Activated CD4-positive, alpha-beta T cell treated with anti-CD3 and anti-CD28 coated beads, Interleukin-2, amount 50 U/mL, for 1 hour (primary cell): ENCODE results near the gene DLST.

Source experiments
- DNase-seq: peaks from one replicate; pipeline ENCODE4 v3.0.0-alpha.2; 2020

DLST gene

DNA sequence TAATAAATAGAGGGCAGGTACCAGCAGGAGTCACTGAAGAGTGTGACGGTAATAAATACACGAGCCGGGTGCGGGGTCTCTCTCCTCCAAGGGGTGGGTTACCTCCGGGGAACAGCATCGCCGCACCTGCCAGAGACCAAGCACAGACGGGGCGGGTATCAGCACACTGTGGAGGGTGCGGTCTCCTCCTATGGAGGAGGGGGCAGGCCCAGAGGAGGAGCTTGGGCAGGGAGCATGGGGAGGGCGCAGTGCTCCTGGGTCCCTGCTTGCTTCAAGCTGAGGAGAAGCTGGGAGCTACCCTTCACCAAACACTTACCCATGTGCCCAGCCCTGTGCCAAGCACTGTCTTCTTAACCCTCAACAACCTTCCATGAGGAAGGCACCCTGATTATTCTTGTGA is 60.9 kb downstream of the DLST start:
- DNase-seq, result no peak

DNA sequence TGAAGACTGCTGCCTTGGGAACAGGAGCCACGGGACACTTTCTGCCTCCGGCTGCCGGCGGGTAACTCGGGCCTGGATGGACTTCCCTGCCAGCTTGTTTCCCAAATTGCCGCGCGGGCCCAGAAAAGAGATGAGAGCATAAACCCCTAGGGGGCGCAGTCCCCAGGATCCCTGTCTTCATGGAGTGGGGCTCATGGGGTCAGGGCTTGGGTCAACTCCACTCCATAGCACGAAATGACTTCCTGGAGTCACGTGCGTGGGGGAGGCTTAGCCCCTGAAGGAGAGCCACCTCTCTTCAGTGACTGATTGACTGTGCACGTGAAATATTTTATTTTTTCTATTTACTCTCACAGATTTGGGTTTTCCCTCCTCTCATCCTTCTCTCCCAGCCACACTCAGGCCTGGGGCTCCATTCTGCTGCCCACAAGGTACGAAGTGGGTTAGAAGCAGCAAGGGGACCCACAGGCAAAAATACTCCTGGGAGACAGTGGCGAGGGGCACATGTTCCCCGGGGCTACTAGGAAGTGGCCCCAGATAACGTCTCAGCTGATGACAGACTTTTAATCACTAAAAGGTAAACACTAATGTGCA is 63.6 kb downstream of the DLST start:
- DNase-seq, result no peak

DNA sequence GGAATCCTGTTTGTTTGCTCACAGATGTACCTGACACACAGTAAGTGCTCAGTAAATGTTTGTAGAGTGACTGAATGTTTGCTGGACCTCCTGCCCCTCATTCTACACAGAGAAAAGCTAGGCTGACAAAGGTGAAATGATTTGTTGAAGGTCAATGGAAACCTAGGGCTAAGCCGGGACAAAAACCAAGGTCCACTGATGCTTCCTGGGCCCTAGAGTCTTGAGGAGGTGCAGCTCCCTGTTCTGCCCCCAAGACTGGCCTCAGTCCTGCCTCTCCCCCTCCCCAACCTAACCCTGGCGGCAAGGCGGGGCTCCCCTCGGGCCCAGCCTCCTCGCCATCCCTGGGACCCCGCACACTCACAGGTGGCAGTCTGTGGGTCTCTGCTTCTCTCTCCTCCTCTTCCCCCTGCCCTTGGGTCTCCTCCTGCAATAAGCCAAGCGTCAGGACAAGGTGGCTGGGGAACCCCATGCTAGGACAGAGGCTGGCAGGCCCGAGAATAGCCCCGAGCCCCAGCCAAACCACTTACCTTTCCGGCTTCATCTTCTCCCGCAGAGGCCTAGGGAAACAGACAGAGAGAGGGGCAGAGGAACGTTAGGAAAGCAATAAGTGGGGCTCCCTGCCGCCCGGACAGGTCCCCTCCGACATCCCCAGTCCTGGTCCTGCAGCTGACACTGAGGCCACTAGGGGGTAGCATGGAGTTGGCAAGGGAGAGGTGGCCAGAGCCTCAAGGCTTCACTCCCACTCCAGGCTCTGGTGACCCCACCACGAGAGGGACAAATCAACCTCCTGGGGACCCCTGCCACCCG is 64.3 kb downstream of the DLST start:
- peak; percentile 73 for DNase-seq

DNA sequence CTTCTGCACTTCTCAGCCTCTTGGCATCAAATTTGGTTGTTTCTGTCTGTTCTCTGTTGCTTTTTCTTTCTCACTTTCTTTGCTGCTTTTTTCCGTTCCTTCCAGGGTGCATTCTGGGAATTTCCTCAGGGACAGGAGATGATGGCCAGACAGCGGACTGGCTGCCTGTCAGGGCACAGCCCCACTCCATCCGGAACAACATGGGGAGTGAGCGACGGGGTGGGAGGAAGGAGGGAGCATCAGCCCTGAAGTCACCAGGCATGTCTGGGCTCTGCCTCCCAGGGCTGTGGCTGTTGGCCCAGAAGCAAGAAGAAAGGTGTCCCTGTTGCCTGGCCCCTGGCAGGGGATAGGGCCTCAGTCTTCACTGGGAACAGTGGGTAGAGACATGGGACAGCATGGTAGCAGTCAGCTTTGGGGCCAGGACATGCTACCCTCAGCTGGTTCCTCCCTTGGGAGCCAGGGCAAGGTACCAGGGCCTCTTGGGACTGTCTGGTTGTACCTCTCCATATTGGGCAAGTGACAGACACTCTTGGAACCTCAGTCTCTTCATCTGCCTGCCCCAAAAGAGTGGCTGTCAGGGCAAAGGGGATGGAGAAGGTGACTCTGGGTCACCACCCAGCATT is 65.1 kb downstream of the DLST start:
- no peak for DNase-seq

DNA sequence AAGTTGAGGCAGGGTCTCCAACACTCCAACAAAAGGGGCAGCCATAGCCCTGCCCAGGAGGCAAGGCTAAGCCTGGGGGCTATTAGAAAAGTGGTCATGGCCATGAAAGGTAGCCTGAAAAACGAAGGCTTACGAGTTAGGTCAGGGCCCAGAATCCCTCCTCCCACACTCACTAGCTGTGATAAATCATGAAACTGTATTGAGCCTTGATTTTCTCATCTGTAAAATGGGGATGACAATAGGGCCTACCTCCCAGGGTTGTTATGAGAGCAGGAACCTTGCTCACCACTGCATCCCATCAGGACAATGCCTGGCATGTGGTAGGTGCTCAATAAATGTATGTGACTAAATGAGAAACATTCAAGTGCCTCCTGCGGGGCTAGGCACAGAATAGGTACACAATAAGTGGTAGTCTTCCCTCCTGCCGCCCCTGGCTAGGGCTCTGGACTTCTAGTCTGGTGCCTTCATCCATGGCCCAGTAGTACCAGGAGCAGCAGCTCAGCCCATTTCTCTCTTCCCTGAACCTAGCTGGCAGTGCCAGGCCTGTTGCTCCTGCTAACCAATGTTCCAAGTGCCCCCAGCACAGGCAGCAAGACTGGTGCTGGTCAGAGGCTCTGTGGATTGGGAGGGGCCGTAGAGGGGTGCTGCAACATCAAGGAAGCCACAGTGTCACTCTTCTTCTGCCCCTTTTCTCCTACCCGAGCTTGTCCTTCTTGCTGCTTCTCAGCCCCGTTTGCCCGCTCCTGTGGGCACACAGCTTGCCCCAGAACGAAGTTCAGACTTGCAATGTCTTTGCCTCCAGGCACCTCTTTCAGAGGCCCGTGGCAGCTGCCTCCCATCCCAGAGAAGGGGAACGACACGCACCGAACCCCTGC is 65.9 kb downstream of the DLST start:
- DNase-seq, result no peak

DNA sequence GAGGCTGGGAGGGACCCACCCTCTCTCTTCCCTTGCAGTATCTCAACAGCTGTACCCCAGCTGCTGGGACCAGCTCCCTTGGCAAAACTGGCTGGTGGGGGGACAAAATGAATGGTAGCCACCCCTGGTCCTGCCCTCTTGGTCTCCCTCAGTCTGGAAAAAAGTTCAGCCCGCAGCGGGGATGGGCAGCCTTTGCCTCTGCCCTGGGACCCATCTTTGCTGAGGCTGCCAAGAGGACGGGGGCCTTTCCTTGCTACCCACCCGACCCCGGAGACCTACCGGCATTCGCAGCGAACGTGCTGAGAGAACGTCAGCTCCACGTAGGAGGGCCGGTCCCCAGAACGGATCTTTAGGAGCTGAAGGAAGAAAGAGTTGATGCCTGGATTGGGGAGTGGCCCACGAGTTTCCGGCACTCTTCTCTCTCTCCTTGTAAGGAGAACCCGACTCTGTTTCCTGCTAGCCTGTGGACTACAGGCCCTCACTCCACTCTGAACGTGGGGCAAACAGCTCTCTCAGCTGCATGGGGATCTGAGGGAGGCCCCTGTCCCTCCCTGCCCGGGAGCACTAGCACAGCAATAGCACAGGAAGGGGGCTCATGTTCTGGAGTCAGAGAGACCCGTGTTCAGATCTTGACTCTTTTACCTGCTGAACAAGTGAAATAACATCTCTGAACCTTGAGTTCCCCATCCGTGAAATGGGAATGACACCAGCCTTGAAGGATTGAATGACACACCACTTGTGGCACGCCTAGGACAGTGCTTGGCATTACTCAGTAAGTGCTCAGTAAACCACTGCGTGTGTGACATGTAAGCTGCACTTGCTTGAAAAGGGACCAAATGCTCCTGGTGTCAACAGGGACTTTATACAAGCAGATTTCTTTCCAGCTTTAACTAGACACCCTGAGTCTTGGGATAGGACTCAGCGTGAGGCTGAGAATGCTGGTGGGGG is 66.8 kb downstream of the DLST start:
- no peak for DNase-seq

DNA sequence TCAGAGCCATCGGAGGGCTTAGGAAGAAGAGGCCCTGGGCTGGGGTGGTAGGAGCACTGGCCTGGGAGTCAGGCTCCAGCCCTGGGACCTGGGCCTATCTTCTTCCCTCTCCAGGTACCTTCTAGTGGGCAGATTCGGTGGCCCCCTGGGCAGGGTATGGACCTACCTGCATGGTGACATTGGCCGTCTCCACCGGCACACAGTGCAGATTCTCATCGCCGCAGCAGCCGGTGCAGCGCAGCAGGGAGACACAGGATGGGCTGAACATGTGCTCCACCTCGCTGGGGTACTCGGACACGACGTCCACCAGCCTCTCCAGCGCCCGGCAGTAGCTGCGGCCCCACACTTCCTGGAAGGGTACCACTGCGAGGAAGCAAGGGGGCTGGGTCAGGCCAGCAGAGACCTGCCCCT is 67.5 kb downstream of the DLST start:
- DNase-seq, result no peak

DNA sequence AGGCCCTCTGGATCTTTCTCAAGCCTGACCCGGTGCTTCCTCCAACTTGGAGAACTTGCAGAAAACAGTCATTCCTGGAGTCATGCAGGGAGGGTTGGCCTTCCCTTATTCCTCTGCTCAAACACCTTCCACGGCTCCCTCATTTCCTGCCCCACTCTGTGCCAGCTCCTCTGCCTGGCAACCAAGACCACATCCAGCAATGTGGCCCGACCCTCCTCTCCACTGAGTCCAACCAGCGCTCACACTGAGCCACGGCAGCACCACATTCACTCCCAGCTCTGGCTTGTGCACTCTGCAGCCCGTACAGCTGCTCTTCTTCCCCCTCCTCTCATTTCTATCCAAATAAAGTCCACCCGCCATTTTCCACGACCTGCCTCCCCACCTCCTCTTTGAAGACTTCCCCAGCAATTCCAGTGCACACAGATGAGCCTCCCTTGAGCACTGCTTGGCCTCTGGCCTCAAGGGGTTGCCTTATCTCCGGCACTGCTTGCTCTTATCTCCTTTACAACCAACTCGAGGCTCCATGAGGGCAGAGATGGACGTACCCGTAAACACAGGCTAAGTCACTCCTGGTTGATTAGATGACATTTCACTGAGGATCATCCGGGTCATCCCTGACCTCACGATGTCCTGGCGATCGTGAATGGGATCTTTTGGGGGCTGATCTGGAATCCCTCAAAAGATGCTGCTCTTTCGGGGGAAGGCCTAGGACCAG is 68.3 kb downstream of the DLST start:
- DNase-seq, result no peak

DNA sequence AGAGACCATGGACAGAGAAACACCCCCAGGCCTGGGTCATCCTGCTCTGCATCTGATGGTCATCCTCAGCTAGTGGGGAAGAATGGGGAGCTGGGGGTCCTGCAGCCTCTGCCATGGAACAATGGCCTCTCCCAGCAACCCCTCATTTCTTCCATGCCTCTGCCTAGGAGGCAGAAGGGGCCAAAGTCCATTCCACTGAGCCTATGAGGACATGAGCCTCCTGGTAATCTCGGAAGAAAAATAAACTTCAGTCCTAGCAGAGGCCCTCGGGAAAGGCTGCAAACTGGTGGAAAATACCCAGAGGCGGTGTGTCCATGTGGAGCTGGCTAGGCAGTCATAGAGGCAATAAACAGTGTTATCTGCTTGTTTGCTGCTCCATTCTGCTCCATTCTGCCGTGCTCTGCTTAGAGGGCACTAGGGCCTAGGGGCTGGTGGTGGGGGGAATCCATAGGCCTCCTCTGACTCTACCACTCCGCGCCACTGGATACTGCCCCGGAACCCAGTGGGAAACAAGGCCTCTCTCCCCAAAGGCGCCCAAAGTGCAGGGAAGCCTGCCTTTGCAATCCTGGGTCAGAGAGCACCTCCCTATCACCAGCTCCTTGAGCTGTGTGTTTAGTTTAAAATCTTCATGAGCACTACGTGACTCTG is 69.2 kb downstream of the DLST start:
- DNase-seq, result no peak

DNA sequence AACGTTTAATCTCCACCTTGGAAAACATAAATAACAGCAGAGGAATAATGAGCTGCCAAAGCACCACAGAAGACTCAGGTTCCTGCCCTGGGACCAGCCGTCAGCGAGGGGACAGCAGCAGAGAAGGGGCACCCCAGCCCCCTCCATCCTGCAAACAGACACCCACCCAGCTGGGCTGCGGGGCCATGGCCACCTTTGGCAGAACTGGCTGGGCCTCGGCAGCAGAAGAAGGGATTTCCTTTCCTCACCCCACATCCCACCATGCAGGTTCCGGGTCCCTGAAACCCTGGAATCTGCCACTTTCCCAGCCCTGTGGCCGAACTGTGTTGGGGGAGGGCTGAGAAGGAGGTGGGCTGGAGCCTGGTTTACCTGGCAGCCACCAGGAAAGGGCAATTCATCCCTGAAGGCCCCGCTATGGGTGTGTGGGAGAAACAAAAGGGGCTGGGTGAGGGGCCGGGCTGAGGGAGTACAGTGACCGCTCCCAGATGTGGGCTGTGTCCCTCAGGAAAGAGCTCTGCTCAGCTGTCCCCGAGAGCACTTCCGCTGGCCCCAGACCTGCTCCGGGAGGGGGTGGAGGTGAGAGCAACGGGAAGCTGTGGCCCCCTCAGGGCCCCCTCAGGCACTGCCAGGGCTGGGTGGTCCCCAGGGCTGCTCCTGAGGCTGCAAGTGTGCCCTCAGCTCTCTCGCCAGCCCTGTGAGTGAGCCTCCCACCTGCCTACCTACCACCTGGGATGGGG is 69.9 kb downstream of the DLST start:
- no peak for DNase-seq

DNA sequence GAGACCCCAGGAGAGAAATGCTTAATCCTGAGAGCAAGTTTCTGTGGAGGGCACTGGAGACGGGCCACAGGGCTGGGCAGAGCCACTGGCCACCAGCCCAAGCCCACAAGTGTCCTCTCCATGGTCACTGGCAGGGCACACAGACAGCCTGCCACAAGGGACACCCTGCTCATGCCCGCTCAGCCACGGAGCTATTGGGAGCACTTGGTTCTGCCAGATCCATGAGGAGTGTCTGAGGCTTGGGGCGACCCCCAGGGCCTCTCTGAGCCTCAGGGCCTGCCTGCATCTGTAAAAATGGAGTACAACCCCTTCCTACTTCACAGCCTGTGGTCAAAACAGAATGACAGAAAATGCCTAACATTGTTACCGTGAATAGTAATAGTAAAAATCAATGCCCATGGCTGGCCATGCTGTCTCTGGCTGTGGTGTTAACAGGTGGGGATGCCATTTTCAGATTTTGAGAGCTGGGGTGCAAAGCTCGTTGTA is 70.5 kb downstream of the DLST start:
- DNase-seq, result no peak

DNA sequence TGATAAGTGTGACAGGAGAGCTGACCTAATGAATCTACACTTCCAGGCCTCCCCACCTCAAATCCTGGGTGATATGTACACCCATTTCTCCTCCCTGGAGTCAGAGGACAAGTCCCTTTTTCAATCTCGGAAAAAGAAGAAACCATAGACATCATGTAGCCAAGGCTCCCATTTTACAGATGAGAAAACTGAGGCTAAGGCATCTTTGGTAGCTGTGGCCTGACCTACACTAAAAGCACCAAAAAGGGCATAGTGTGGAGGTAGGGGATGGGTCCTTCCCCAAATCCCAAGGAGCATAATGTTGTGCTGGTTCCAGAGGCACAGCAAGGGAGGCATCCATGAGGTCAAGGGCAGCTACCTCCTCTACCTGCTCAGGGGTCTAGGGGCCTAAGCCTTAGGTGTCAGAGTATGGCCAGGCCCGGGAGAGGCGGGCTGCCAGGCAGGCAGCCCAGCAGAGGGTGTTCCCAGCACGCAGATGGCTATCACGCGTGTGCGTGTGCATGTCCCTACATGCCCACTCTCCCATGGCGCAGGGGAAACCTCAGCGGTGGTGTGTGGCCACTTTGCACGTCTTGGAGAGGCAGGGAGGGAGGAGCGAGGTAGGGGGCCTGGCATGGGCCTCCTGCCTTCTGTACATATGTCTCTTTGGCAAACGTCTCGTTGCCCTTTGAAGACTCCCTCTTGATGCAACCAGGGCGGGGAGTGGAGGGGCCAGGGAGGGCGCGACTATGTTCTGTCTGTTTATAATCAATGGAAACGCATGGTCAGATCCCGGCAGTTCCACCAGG is 71.2 kb downstream of the DLST start:
- no peak for DNase-seq
